Head of caudate nucleus (tissue), 42 donors: ENCODE measurements around the gene GPC6.

Experiments used
- DNase-seq, 42 donors: peaks; one replicate each; pipeline versions ENCODE4 v3.0.0 to v3.0.0-alpha.2; 2020 to 2021; ENCODE audit warnings: mixed read lengths in 7 of 42
- intact Hi-C: fragments of 100-400 bp; cut with DNase I; formaldehyde crosslinking; loops from one replicate; pipeline ENCODE4 v1.15.0; 2022

GPC6 gene

DNA sequence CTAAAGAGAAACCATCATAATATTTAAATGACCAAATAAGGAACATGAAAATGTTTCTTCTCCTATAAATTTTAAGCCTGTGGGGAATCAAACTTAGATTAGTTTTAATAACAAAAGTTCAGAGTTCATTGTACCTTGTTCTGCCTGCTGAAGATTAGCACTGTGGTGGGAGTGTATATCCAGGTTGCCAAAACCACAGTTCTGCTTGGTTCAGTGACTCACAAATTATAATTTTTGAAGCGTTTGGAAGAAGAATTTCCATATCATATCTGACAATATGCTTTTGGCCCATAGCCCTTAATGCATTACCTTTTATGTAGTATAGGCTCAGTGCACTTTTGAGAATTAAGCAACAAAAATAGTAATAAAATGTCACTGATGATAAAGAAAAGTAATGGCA, 545.2 kb downstream of the GPC6 start:
- DNase-seq, result peak in 1 of 42 donors; percentile 32
- intact Hi-C loops, result no loop called here

DNA sequence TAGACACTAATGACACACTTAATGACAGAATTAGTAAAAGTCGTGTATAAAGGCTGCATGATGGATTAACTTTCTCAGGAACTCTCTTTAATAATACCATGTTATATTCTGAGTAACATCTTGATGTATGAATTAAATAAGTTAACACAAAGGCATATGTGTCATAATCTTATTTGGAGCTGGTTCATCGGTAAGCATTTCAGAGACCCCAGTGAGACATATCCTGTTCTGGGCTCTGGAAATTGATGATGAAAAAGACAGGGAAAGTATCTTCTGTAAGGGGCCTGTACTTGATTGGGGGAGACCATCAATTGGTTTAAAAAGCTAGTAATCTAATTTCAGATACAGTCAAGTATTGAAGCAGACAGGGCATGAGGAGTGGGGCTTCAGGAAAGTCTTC, 547.9 kb downstream of the GPC6 start:
- intact Hi-C loops, result no loop called here
- no peak for DNase-seq

DNA sequence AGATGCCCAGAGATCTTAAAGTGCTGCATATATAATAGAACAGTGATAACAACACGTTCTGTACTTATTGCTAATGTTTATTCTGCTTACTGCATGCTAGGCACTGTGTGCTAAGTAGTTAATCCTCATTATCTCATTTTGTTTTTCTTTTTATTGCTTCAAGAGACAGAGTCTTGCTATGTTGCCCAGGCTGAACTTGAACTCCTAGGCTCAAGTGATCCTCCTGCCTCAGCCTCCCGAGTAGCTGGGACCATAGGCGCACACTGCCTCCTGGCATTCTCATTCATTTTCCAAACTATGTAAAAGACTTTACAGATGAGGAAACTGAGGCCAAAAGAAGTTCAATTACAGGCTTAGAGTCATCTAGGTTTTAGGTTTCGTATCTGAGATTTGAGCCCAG, 548.4 kb downstream of the GPC6 start:
- no peak for DNase-seq
- intact Hi-C loops, result no loop called here

DNA sequence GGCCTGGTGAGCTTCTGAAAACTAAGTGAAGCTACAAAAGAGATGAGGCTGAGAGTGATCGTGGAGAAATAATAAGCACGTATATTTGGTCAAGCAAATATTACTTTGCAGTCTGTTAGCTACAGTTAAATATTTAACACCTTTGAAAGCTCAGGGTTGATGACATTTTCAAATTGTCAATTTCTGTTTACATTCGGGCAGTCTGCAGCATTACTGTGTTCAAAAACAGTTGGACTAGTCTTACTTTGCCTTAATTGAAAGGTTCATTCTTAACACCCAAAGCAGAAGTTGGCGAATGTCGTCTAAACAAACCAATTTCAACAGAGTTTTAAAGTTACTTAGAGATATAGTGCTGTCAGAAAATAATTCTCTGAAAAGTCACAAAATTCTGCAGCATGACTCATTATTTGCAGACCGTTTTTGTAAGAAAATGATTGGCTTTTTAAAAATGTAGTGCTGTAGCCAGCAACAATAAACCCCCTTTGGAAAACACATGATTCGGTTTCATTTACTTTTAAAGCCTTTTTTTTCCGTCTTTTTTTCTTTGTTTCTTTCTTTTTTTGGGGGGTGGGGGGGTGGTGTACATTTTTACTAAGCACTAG, 549.0 kb downstream of the GPC6 start:
- DNase-seq, result no peak
- intact Hi-C loops, result no loop called here

DNA sequence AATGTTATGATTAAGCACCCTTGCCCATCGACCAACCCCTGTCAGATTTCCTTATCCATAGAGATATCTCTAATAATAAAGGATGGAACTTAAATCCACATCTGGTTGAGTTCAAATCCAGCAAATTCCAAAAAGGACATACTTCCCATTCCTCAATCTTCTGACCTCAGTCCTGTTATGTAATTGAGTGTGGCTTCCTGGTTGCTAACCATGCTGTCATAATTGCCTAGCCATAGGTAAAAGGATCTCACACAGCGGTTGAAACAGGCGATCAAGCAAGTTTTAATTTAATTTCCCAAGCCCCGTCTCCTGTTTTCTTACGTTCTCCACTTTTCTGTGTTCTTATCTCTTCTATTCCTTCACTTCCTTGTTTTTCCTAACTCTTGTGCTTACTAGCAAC, 550.3 kb downstream of the GPC6 start:
- DNase-seq, result no peak
- intact Hi-C loops, result no loop called here

DNA sequence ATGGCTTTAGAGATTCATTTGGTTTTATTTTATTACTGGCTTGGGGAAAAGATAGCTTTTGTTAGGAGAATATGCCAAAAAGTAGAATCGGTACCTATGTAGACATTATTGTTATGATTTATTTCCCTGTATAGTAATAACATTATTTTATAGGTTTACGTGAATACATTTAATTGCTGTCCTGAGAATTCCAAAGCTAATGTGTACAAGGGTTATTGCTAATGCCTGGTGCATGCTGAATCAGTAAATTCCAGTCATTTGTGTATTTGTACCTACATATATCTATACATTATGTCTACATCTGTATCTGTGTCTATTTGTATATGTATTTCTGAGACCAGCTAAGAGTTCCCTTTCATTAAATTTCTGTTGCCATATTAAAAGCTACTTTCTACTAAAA, 550.9 kb downstream of the GPC6 start:
- intact Hi-C loops, result no loop called here
- no peak for DNase-seq

DNA sequence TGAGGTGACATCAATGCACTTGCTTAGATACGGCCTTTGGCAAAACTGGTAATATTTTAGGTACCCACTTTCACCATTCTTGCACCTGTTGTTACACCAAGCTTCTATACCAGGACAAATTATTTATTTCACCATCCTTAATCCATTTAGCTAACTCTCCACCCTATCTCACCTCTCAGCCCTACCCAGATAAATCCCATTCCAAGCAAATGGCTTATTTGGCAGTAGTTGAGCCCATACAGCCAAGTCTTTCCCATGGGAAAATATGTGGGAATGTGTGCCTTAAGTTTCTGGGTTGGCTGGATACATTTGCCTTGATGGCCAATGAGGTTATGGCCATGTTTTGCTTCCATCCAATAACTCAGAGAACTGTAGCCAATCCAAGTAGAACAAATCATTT, 551.9 kb downstream of the GPC6 start:
- intact Hi-C loops, result no loop called here
- no peak for DNase-seq

DNA sequence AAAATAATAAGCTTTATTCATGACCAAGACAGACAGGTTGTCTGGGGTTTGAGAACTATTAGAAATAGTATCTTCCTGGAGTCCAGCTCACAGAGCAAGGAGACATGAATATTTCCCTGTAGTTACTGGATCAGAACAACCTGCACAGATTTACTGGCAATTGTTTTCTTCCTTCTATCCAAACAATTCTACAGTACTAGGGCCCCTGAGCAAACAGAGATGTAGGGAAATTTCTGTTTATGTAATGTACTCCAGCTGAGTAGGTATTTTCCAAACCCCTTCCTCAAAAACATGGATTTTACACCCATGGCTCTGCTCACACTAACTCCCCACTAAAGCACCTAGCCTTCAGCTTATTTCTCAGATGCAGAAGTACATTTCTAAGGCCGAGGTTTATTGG, 557.6 kb downstream of the GPC6 start:
- intact Hi-C loops, result no loop called here
- no peak for DNase-seq

DNA sequence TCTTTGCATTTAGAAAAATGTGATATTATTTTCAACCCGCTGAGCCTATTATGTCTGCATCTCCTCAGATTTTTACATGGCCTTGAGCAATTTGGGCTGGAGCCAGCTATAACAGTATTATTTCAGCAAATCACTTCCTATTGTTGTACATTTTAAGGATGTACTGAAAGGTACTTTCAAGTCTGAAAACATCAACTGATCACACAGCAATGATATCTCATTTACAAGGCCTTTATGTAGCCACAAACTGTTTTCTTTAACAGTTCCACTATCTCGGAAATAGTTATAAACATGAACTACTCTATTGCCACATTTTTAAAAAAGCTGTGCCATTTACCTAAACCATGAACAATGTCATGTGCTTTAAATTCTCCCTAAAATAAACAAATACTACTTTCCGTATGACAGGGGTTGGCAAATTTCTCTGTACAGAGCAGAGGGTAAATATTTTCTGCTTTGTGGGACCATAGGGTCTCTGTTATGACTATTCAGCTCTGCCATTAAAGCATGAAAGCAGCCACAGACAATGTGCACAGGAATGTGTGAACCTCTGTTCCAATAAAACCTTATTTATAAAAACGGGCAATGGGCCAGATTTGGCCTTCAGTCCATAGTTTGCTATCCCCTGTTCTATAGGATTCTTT, 560.4 kb downstream of the GPC6 start:
- no peak for DNase-seq
- intact Hi-C loops, result no loop called here

DNA sequence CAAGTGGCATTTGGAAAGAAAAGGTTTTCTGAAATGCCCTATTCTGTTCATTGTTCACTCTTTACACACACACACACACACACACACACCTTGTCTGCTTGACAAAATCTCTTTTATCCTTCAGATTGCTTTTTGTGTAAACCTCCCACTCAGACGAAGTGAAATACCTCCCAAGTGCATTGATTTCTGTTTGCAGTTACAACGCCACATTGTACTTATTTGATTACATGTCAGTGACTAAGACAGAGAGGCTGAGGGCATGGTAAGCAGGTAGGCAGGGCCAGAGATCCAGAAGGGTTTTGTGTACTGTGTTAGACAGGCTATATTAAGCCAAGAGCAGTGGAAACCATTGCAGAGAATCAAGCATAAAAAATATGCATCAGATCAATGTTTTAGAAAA, 561.8 kb downstream of the GPC6 start:
- no peak for DNase-seq
- intact Hi-C loops, result no loop called here

DNA sequence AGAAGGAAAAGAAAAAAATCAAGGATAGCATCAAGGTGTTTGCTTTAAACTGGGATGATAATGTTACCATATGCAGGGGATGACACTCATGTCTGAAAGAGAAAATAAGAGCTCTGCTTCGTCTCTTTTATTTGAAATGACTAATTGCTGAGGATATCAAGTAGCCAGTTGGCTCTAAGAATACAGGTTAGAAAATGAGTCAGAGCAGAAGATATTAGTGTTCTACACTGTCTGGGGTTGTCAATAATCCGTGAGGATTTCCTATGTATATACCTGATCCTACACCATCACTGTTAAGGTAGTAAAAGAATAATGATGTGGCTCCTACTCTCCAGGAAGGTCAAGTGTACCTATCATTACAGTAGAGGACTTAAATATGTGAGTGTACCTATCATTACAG, 562.5 kb downstream of the GPC6 start:
- DNase-seq, result no peak
- intact Hi-C loops, result no loop called here

DNA sequence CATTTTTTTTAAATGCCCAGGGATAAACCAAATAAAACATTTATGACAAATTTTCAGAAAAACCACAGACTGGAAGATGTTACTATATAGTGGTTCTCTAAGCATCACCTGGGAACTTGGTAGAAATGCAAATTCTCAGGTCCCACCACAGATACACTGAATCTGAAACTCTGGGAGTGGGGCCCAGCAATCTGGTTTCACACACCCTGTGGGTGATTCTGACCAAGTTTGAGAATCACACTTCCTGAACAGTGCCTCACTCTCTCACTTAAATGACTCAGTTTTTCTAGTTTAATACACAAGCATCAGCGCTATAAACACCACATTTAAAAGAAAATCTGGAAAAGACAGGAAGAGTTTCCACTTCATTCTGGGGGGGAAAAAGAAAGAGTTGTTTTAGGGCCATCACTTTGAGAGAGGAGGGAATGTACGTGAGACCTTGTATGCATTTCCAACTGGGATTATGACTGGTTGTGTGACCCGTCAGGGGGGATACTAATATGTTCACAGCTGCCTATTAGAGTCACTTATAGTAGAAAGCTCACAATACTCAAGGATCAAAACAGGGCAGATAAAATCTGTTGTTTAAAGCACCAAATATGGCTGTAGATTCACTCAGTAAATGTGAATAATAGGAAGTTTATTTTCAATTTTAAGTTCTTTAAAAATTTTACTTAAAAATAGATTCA, 567.7 kb downstream of the GPC6 start:
- no peak for DNase-seq
- intact Hi-C loops, result no loop called here

DNA sequence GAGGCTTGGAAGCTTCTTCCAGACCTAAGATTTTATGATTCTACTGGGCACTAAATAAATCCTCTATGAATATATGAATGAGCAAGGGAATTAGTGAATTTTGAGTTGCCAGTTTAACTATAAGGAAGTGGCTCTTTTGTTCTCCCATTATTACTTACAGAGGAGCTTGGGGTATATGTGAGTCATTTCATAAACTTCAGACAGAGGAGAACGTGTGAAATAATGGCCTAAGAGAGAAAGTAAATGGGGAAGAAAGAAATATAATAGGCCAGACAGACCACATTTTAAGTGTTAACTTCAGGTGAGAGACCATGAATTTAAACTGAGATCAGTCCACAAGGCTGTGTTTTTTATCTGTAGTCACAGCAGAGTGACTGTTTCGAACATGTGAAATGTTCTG, 570.9 kb downstream of the GPC6 start:
- no peak for DNase-seq
- intact Hi-C loops, result no loop called here

DNA sequence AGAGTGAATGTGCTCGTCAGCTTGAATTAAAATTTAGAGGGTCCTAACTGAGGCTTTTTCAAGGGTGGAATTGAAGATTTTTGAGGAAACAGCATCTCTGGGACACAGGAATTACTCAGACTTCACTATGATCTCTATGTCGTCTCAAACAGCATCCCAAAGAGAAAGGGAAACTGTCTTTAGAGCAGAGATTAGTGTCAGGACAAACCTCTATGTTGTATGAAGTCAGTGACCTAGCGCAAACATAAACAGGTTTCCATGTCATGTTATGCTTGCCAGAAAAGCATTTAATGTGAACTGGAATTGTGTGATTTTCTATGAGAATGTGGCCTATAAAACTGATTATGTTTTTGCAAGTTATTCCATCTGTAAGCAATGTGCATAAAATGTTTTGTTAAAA, 573.7 kb downstream of the GPC6 start:
- no peak for DNase-seq
- intact Hi-C loops, result no loop called here

DNA sequence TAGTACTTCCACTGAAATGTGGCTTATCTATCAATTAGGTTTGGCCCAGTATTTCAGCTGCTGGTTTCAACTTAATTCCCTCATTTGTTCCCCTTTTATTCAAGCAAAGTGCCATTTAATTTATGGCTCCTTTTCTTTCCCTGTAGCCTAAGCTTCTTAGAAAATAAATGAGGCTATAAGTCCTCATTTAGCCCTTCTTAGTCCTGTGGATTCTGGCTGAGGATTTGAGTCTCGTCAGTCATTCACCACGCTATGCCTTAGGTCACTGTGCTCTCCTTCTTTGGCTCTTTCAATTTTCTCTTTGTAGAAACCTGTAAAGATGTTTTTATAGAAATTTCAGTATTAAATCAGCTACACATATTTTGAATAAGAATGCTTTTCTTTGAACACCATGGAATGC, 579.1 kb downstream of the GPC6 start:
- no peak for DNase-seq
- intact Hi-C loops, result no loop called here

DNA sequence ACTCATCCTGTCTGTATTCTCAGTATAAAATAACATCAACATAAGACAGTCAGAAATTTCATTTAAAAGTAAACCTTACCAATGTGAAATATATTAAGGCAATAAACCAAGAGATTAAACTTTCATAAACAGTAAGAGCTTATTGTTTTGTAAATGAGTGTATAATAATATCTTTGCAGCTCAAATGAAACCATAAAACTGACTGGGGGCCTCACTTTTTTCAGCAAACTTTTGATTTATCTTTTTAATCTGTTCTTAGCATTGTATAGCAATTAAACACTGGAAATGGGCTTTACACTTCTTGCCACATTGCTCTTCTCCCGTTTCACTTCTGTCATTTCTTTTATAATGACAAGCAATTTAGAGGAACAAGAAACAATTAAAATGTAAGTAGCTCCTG, 580.3 kb downstream of the GPC6 start:
- intact Hi-C loops, result no loop called here
- no peak for DNase-seq

DNA sequence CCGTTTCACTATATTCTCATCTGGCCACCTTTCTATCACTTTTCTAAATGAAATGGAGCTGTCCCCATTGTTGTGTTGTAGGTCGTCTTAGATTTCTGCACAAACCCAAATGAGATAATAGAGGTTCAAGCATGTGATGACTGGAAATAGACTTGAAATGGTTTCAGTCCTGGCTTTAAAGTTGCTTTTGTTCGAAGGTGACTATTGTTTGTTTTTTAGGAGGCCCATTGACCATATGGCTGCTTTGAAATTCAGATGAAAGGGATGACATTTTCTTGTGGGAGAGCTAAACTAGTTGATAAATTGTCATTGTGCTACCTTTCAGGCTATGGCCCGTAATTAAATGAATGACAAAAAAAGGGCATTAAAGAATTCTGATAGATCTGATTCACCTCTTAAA, 583.7 kb downstream of the GPC6 start:
- intact Hi-C loops, result no loop called here
- DNase-seq, result no peak

DNA sequence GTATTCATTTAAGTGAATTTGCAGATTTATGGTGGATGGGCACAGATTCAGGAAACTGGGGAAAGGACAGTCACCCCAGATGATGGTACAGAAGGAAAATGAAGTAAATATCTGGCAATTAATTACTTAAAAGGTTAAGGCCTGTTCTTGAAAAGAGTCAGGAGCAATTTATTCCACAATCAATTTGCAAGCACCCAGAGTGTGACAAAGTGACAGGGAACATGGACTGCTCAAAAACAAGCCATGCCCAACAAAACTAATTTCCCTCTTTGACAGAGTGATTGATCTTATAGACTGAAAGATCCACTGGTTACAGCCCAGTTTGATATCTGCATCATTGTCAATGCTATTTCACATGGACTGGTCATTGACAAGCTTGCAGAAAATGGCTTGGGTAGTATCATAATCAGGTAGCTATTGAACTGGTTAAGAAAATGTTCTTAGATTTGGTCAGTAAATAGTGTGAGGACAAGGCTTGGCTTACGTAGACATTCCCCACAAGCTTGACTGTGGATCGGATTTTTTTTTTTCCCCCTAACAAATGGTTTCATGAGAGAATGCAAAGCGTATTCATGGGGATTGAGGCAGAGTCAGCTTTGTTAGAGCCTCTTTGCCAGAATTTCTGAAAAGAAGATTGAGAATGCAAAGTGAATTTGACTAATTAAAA, 584.6 kb downstream of the GPC6 start:
- DNase-seq, result no peak
- intact Hi-C loops, result no loop called here

DNA sequence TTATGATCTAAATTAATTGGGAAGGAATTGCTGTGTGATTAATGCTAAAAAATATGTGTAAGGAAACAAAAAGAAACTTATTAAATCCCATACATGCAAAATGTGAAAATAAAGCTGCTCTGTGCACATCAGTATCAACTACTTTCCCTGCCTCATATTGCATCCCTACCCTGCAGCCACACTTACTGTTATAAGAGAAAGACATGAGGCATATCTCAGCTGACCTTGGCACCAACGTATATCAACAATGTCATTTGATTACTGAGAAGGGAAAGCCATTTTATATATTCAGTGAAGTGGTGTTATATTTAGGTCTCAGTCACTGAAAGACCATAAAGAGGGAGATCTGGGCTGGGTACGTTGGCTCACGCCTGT, 585.1 kb downstream of the GPC6 start:
- intact Hi-C loops, result no loop called here
- no peak for DNase-seq

DNA sequence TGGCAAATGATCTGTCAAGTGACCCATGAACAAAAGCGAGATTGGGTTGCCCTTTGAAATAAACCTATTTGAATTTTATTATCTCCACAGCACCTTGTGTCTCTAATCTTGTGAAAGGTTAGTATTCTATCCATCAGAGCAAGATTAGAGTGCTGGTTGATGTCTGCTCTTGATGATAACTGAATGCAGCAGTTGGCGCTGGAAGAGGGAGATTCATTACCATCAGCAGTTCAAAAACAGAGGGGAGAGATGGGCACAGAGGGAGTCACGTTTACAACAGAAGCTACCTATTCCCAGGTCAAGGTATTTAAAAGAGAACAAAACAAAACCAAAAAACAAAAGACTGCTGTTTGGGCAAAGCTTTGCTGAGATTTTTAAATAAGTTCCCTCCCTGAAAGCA, 588.1 kb downstream of the GPC6 start:
- DNase-seq, result no peak
- intact Hi-C loops, result no loop called here

DNA sequence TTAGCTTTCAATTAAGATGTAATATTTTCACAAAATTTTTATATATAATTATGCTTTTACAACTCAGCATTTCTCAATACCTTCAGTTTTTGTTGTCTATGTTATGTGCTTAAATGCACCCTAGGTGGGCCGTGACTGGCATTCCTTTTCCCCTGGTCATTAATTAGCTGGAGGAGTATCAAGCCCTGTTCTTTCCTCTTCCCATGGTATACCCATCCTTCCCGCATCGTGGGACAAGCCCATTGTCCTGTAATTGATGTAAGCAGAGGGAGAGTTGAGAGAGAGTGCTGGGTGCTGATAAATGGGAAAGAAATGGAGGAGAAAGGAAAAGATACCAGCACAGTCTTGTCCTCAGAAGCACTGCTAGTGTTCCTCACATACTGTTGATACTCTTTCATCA, 591.7 kb downstream of the GPC6 start:
- intact Hi-C loops, result no loop called here
- DNase-seq, result no peak
